ENCODE measurements around the gene ACKR3.

DNA sequence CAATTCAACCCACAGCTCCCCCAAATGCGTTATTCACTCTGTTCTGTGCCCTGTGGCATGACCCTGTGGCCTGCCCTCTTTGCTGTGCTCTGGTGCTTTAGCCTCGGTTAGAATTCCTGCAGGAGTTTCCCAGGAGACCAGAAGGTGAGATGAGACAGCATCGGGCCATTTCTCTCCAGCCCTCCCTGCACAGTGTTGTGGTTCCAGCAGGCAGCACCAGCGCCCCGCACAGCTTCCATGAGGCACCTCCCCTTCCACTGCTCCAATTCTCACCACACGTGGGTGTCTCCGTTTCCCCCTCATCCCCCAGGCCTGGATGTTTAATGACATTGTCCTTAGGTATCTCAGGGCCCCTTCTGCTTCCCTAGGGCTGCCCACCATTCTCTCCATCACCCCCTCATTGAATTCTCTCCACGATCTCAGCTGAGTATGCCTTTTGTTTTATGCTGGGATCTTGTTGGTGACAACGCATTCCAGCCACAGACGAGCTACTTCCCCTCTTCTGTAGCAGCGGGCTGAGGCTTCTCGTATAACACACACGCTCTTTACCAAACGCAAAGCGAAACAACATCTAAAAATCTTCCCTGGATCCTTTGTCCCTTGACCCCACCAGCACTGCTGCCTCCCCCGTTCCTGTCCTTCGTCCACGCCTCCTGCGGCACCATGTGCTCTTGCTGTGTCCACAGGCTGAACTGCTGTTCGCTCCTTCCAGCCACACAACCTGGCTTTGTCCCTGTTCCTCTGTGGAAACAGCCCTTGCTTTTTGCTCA is 35.1 kb downstream of the ACKR3 start:
- TF ChIP-seq POLR2A (IDR thresholded peaks at IDR 0.05), result no peak
- TF ChIP-seq CTCF (IDR thresholded peaks at IDR 0.05), result no peak
